GM18507 (cell line): Measurements from ENCODE around the gene WDTC1.
A peak's percentile ranks its signal among the peaks of the same experiment; 100 is the strongest.
"Not testable (repeated sequence)": the region's sequence is repeated elsewhere in the genome, so short reads cannot be mapped to it uniquely, and the experiment has no call there.

Experiments used
- DNase-seq: peaks from one replicate; pipeline ENCODE4 v3.0.0; 2011; ENCODE audit warnings: low read depth; ENCODE audit not compliant: insufficient read length; ENCODE audit errors: extremely low spot score
- FAIRE-seq: peaks from 2 replicates; lab custom pipeline; 2011; peaks lifted over from hg19 to GRCh38; lab: Jason Lieb, UNC

WDTC1 gene

DNA sequence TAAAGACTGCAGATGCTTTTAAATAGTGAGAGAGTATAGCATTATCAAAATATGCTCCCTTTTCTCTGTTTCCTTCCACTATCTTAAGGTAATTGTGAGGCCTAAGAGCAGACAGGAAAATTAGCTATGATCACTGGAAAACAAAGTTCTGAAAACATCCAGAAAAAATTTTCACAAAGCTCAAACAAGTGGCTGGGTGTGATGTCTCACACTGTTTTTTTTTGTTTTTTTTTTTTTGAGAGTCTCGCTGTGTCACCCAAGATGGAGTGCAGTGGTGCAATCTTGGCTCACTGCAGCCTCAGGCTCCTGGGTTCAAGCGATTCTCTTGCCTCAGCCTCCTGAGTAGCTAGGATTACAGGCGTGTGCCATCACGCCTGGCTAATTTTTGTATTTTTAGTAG, 7.2 kb downstream of the WDTC1 start:
- DNase-seq (no peak), FAIRE-seq (no peak)

DNA sequence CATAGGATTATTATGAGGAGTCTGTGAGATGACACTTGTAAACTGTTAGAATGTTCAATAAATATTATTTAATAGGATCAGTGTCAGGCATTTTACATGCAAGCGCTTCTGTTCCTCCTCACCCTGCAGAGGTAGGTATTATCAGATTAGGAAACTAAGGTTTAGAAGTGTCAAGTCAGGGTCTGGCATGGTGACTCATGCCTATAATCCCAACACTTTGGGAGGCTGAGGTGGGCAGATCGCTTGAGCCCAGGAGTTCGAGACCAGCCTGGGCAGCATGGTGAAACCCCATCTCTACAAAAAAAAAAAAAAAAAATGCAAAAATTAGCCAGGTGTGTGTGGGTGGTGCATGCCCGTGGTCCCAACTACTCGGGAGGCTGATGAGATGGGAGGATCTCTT, 9.2 kb downstream of the WDTC1 start:
- DNase-seq, FAIRE-seq: not testable (repeated sequence)

DNA sequence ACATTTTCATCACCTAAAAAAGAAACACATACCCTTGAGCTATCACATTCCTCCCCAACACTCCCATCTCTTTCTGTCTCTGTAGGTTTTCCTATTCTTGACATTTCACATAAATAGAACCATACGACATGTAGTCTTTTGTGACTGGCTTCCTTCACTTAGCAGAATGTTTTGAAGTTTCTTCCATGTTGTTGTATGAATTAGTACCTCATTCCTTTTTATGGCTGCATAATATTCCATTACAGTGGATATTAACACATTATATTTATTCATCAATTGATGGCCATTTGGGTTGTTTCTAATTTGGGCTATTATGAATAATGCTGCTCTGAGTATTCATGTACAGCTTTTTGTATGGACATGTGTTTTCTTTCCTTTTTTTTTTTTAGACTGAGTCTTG, 11.8 kb downstream of the WDTC1 start:
- FAIRE-seq = no peak
- DNase-seq = no peak

DNA sequence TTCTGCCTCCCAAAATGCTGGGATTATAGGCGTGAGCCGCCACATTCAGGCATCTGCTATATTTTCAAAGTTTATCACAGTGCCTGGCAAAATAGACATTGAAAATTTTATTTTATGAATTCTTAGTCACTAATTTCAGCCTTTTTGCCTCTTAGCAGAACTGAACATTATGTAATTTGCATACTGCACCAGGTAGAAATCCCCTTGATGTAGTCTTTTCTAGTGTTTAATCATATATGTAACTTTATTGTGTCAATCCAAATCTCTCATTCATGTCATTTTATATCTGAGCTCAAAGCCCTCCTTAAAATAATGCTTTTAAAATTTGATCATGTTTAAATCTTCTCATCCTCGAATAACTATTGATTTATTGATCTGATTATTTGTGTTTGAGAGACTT, 19.2 kb downstream of the WDTC1 start:
- DNase-seq (no peak), FAIRE-seq (peak; percentile 49)

DNA sequence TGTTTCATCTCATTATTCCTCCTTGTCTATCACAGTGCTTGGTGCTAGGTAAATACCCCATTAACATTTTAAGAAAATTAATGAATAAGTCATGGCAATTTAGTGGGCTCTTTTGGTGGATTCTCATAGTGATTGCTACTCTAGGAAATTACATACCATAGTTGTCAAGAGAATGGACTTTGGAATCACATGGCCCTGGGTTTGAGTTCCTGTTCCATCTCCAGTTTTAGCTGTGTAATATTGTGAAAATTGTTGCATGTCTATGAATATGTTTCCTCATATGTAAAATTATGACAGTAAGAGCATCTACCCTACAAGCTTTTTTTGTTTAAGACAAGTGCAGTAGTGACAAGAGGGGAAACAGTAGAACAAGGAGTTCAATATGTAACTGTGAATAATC, 20.7 kb downstream of the WDTC1 start:
- DNase-seq (no peak), FAIRE-seq (no peak)

DNA sequence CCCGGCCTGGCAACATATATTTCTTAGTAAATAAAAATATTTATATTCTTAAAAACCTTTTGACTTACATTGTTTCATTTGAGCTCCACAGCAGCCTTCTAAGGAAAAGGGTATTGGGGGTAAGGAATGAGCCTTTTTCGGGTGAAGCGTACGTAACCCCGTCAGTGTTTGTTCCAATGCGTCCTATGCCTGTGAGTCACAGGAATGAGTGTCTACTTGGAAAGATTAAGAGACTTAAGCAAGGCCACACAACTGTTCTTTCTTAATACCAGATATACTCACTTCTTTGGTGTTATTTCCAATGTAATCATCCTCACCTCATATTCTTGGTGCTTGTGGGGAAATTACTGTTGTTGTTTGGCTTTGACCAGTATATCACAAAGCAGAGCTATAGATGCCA, 22.7 kb downstream of the WDTC1 start:
- no peak for FAIRE-seq
- no peak for DNase-seq

DNA sequence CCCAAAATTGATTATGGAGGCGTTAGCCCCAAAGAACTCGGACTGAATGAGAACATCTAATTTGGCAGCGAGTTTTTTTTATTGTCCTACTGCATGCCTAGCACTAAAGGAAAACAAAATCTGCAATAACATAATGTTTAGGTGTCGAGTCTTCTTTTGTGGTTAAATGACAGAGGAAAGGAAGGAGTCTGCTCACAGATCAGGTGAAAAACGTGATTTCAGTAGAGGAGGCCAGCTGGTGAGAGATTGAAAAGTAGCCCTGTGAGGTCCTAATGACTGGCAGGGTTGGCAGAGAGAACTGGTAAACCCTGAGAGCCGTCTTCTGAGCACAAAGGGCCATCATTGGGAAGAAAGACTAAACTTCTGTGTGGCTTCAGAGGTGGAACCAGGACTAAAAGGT, 24.2 kb downstream of the WDTC1 start:
- no peak for FAIRE-seq
- DNase-seq = no peak

DNA sequence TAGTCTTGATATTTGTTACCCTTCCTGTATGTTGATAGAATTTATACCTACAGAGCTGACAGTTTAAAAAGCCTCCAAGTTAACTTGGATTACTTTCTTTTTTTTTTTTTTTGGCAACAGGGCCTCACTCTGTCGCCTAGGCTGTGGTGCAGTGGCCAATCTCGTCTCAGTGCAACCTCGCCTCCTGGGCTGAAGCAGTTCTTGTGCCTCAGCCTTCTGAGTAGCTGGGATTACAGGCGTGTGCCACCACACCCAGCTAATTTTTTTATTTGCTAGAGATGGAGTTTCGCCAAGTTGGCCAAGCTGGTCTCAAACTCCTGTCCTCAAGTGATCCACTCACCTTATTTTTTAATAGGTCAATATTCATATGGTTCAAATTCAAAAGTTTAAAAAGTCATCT, 32.7 kb downstream of the WDTC1 start:
- no peak for DNase-seq
- no peak for FAIRE-seq

DNA sequence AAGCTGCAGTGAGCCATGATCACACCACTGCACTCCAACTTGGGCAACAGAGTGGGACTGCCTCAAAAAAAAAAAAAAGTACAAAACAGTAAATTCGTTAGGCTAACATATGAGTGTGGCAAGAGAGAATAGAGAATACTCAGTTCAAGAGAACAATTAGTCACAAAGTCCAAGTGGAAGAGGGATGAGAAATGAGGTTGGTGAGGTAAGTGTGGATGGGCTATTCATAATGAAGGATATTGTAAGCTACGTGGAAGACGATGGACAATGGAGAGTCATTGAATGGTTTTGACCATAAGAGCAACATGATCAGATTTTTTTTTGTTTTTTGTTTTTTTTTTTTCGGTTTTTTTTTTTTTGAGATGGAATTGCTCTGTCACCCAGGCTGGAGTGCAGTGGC, 34.8 kb downstream of the WDTC1 start:
- FAIRE-seq (no peak), DNase-seq (no peak)

DNA sequence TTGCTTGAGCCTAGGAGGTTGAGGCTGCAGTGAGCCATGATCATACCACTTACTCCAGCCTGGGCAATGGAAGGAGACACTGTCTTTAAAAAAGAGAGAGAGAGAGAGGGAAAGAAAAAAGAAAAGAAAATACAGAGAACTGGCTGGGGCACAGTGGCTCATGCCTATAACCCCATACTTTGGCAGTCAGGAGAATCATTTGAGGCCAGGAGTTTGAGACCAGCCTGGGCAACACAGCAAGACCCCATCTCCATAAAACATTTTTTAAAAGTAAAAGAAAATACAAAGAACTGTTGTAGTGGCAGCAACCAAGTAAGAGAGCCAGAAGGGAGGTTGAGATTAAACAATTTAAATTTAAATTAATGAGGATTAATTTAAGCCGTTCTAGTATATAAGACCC, 39.8 kb downstream of the WDTC1 start:
- FAIRE-seq = no peak

DNA sequence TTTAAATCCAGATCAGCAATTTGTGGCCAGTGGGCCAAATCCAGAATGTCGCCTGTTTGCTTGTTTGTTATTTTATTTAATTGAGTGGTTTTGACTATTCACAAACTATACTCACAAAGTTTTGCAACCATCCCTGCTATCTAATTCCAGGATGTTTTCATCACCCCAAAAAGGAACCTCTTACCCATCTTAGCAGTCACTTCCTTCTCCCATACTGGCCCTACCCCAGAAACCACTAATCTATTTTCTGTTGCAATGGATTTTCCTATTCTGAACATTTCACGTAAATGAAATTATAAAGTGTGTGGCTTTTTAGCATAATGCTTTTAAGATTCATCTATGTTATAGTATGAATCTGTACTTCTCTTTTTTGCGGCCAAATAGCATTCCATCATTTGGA, 41.3 kb downstream of the WDTC1 start:
- FAIRE-seq (no peak), DNase-seq (no peak)

More for the DNA sequence above, 39.8 kb downstream of the WDTC1 start:
- no peak for DNase-seq

DNA sequence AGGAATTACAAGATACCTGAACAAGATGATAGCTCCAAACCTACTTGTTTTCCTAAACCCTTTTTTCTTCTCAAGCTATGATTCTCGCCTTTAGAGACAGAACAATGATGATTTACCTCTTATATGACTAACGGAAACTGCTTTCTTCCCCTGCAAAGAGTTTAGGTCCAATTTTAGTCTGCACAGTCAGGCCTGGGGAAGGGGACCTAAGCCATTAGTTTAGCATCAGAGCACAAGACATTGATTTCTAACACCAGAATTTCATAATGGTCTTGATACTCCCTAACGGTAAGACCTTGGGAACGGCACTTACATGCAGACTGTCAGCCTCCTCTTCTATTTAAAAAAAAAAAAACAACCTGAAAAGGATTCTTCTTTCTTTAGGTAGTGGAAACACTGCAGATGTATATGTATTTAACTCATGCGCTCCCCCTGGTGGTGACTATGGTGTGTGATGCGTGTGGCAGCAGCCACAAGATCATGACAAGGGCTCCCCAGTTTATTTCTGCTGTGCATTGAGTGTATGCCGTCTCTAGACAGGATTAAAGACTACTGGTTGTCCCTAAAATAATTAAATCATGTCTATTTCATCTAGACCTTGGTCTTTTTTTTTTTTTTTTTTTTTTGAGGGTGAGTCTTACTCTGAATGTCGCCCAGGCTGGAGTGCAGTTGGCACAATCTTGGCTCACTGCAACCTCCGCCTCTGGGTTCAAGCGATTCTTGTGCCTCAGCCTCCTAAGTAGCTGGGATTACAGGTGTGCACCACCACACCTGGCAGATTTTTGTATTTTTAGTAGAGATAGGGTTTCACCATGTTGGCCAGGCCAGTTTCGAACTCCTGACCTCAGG, 50.2 kb downstream of the WDTC1 start:
- FAIRE-seq (peak; percentile 79), DNase-seq (peak; percentile 73)

DNA sequence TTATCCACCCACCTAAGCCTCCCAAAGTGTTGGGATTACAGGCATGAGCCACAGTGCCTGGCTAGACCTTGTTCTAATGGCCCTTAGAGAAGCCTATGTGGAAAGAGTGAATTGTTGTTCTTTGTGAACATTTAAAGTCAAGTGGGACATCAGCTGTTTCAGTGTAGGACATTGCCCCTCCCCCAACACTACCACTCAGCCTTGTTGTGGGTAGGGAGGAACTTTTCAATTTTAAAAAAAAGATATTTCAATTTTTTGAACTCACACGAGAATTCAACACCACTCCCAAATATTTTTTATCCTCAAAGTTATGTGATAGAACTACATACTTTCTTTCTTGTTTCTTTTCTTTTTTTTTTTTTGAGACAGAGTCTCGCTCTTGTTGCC, 50.8 kb downstream of the WDTC1 start:
- FAIRE-seq = no peak
- no peak for DNase-seq

DNA sequence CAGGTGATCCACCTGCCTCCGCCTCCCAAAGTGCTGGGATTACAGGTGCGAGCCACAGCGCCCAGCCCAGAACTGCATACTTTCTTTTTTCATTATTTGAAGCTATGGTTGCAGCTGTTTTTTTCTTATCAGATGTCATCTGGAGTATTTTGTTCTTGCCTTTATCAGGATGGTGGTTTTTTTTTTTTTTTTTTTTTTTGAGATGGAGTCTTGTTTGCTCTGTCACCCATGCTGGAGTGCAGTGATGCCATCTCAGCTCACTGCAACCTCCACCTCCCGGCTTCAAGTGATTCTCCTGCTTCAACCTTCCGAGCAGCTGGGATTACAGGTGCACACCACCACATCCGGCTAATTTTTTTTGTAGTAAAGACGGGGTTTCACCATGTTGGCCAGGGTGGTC, 51.4 kb downstream of the WDTC1 start:
- DNase-seq, FAIRE-seq: not testable (repeated sequence)

DNA sequence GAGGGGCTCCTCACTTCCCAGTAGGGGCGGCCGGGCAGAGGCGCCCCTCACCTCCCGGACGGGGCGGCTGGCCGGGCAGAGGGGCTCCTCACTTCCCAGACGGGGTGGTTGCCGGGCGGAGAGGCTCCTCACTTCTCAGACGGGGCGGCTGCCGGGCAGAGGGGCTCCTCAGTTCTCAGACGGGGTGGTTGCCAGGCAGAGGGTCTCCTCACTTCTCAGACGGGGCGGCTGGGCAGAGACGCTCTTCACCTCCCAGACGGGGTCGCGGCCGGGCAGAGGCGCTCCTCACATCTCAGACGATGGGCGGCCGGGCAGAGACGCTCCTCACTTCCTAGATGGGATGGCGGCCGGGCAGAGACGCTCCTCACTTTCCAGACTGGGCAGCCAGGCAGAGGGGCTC, 54.7 kb downstream of the WDTC1 start:
- FAIRE-seq, DNase-seq: not testable (repeated sequence)

DNA sequence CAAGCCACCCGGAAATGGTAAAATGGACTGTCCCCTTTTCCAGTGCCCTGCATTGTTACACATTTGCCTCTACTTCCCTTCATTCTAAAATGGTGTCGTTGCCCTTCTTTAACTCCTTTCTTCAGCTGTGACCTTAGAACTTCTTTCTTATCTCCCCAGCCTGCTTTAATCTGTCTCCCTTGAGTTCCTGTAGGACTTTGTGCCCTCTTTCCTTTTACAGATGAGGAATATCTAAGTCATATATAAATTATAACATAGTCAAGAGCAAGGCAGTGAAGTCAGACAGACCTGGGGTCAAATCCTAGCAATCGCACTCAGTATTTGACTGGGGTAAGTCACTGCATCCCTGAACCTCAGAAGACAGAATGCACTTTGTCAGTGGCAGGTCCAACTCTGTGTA, 56.1 kb downstream of the WDTC1 start:
- FAIRE-seq (no peak), DNase-seq (no peak)

DNA sequence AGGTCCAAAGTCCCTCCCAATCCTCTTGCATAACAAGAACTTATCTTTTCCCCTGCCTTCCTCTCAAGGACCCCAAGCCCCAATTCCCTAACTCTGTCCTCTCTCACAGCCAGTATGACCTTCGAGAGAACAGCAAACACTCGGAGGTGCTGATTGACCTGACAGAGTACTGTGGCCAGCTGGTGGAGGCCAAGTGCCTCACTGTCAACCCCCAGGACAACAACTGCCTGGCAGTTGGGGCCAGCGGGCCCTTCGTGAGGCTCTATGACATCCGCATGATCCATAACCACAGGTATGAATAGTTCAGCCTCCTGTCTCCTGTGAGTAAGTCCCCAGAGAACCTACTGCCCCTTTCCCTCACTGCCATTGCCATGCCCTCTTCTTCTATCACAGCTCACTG, 57.7 kb downstream of the WDTC1 start:
- DNase-seq = no peak
- FAIRE-seq = no peak

DNA sequence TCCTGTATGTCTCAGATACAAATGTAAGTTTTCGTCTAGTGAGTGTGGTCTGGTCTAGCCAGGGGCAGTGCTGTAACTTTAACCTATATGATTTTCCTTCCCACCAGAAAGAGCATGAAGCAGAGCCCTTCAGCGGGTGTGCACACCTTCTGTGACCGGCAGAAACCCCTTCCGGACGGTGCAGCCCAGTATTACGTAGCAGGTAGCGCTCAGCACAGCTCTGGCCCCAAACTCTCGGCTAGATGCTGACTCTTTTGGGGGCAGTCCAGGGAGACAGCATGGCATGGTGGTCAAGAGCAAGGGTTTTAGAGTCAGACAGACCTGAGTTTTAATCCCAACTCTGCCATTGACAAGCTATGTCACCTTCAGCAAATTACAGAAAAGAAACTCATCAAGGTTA, 59.5 kb downstream of the WDTC1 start:
- FAIRE-seq (no peak), DNase-seq (no peak)

DNA sequence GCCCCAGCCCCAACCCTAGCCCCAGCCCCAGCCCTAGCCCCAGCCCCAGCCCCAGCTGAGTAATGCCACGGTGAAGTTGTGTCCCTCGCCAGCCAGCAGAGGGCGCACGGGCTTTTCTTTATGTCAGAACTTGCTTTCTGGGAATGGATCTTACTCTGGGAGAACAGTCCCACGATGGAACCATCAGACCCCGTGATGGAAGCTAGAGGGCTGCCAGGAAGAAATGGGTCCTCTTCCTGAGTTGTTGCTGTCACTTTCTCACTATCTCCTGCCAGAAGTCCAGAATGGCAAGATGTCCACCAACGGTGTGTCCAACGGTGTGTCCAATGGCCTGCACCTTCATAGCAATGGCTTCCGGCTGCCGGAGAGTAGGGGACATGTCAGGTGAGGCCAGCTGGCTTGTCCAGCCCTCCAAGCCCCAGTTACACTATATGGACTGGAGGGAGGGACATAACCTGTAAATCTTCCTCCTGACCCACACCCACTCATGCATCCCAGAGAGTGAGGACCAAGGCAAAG, 62.4 kb downstream of the WDTC1 start:
- peak; percentile 57 for FAIRE-seq

DNA sequence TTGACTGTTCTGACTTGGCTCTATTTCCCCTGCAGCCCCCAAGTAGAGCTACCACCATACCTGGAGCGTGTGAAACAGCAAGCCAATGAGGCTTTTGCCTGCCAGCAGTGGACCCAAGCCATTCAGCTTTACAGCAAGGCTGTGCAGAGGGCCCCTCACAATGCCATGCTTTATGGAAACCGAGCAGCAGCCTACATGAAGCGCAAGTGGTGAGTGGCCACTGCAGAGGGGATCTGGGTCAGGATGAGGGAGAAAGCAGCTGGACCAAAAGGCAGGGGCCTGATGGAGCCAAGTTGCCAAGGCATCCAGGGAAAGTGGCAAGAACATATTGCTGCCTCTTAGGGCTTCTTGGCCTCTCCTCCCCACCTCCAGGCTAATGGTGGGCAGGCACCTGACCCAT, 63.5 kb downstream of the WDTC1 start:
- DNase-seq (no peak), FAIRE-seq (no peak)

More for the DNA sequence above, 62.4 kb downstream of the WDTC1 start:
- peak; percentile 28 for DNase-seq

DNA sequence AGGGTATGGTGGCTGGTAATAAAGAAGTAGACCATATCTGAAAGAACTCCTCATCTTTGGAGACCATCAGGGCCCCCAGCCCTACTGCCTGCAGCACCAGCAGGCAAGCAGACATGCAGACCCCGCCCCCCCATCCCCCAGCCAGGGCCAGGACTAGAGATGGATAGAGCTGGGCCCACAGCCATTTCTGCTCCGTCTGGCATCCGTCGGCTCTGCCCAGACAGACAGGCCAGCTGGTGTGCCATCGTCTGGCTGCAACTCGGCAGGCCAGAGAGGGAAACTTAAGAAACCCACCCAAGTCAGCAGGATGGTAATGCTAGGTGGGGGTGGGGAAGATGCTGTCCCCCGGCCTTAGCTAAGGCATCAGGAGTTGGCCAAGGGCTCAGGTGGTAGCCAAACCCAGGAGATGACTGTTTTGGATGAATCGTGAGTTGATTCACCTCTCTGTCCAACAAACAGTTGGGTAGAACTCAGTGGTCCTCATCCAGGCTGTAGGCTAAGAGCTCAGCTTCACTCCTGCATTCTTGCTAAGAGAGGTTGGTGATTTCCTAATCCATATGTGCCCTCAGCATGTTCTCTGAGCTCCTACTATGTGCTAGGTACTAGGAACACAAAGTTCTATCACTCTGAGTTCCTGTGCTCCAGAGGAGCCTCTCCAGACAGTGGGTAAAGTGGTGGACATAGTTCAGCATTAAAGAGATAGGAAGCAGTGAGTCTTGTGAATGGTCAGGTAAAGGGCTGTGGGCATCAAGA, 64.4 kb downstream of the WDTC1 start:
- FAIRE-seq (no peak), DNase-seq (no peak)
